Testis (tissue), 3 donors: Measurements from ENCODE around the gene TMPRSS15. TPM values are rescaled to one million over a fixed set of nuclear protein-coding genes. Genes with fewer than 3 reads are reported as not detected.

ENCODE experiments used
- DNase-seq: peaks from one replicate; pipeline ENCODE4 v3.0.0-alpha.2; 2019
- H3K27ac ChIP-seq, 2 donors: fragments of 200-600 bp; sonication (generic); one replicate each; pipeline ENCODE4 v1.5.1; 2019
- H3K27me3 ChIP-seq: fragments of 200-600 bp; sonication (generic); one replicate; pipeline ENCODE4 v1.5.1; 2019
- H3K36me3 ChIP-seq: fragments of 200-600 bp; sonication (generic); one replicate; pipeline ENCODE4 v1.5.1; 2017; ENCODE audit warnings: low read depth; ENCODE audit errors: missing control alignments
- H3K4me1 ChIP-seq: fragments of 200-600 bp; sonication (generic); one replicate; pipeline ENCODE4 v1.5.1; 2019
- H3K4me3 ChIP-seq, 2 donors: fragments of 200-600 bp; sonication (generic); one replicate each; pipeline ENCODE4 v1.5.1; 2017 to 2019
- H3K9me3 ChIP-seq: fragments of 200-600 bp; sonication (generic); one replicate; pipeline ENCODE4 v1.5.1; 2017
- CTCF ChIP-seq, 3 experiments: fragments of 450-650 bp in 2 of 3; fragments of 200-600 bp in 1 of 3; sonication (generic) in 1 of 3; IDR thresholded peaks; one replicate each; pipeline ENCODE4 v1.5.1; 2016 to 2019; ENCODE audit warnings: antibody characterized with exemption in 3 of 3, mild to moderate bottlenecking in 2 of 3, moderate library complexity in 1 of 3
- POLR2A ChIP-seq: fragments of 450-650 bp; IDR thresholded peaks from one replicate; pipeline ENCODE4 v1.6.1; 2017; ENCODE audit warnings: antibody characterized with exemption, mild to moderate bottlenecking, moderate library complexity
- WGBS, 2 donors: methylation state at CpG; one replicate each; pipeline ENCODE4 v1.1.5; 2018; 5-methylcytosine and 5-hydroxymethylcytosine counted together
- intact Hi-C: fragments of 100-400 bp; cut with DNase I; formaldehyde crosslinking; loops from one replicate; pipeline ENCODE4 v1.15.1; 2023; ENCODE audit warnings: low total_unique reads
- polyA plus RNA-seq: library from polyadenylated mRNA; stranded (reverse); fragments of 350-450 nt; fragmentation: Illumina TruSeq; extraction: RNeasy Lipid Tissue Mini Kit (QIAGEN cat#74804); gene quantifications from one replicate; pipeline ENCODE4 v1.2.3, GENCODE V29; 2014; ENCODE audit warnings: low read depth, low replicate concordance; ENCODE audit not compliant: insufficient read depth
- total RNA-seq, 2 donors: library from RNA; depleted of rRNA; stranded (reverse); fragments of >200 nt; gene quantifications; one replicate each; pipeline ENCODE4 v1.2.3, GENCODE V29; 2016

The TMPRSS15 gene
- total and polyA plus RNA-seq, 3 donors from 2014 or later = 0.16 to 0.68 (median 0.40) TPM

GRCh38 chr21:18285379-18285778, 118.2 kb downstream of the TMPRSS15 start:
- TF ChIP-seq POLR2A (no peak), CTCF (IDR thresholded peaks at IDR 0.05) (no peak)
- H3K36me3 ChIP-seq = no peaks in the 10 kb centered on the region
- WGBS, 2 donors = 89 to 93% methylated on average over 4 of the region's 4 CpGs
- H3K4me1 ChIP-seq = no peaks in the 10 kb centered on the region
- no peak overlapping the region for H3K4me3 ChIP-seq
- no peak for DNase-seq
- H3K27ac ChIP-seq = no peak overlapping the region
- intact Hi-C loops = no loop called here
- H3K27me3 ChIP-seq = no peaks in the 10 kb centered on the region
- H3K9me3 ChIP-seq = no peaks in the 10 kb centered on the region

GRCh38 chr21:18275781-18276180, 127.8 kb downstream of the TMPRSS15 start:
- 65 to 77% methylated on average over 3 of the region's 3 CpGs for WGBS, 2 donors
- no peak for TF ChIP-seq POLR2A
- no peak for TF ChIP-seq CTCF (IDR thresholded peaks at IDR 0.05)
- DNase-seq = no peak
- Histone ChIP-seq H3K4me1 (no peaks in the 10 kb centered on the region), H3K27me3 (no peaks in the 10 kb centered on the region), H3K36me3 (no peaks in the 10 kb centered on the region), H3K4me3 (no peak overlapping the region), H3K9me3 (no peaks in the 10 kb centered on the region), H3K27ac (no peak overlapping the region)
- intact Hi-C loops = no loop called here

- no peaks in the 10 kb centered on the region for H3K27me3 ChIP-seq
- H3K4me3 ChIP-seq = no peak overlapping the region
- no peak for DNase-seq
- intact Hi-C loops = no loop called here
- WGBS, 2 donors = 87 to 94% methylated on average over 5 of the region's 5 CpGs
- no peaks in the 10 kb centered on the region for H3K36me3 ChIP-seq
- no peak overlapping the region for H3K27ac ChIP-seq
- TF ChIP-seq CTCF (IDR thresholded peaks at IDR 0.05) (no peak), POLR2A (no peak)
- H3K9me3 ChIP-seq = no peaks in the 10 kb centered on the region
- H3K4me1 ChIP-seq = no peaks in the 10 kb centered on the region
Observed at GRCh38 chr21:18274370-18274769, 129.2 kb downstream of the TMPRSS15 start.

GRCh38 chr21:18273400-18273799, 130.2 kb downstream of the TMPRSS15 start:
- no peaks in the 10 kb centered on the region for H3K4me1 ChIP-seq
- intact Hi-C loops = no loop called here
- no peaks in the 10 kb centered on the region for H3K36me3 ChIP-seq
- no peaks in the 10 kb centered on the region for H3K9me3 ChIP-seq
- DNase-seq = no peak
- 87 to 94% methylated on average over 4 of the region's 4 CpGs for WGBS, 2 donors
- no peak overlapping the region for H3K4me3 ChIP-seq
- H3K27ac ChIP-seq = no peak overlapping the region
- TF ChIP-seq CTCF (IDR thresholded peaks at IDR 0.05) (no peak), POLR2A (no peak)
- no peaks in the 10 kb centered on the region for H3K27me3 ChIP-seq

- Histone ChIP-seq H3K4me3 (no peak overlapping the region), H3K27me3 (no peaks in the 10 kb centered on the region), H3K27ac (no peak overlapping the region), H3K4me1 (no peaks in the 10 kb centered on the region), H3K9me3 (no peaks in the 10 kb centered on the region), H3K36me3 (no peaks in the 10 kb centered on the region)
- no peak for TF ChIP-seq POLR2A
- intact Hi-C loops = no loop called here
- no peak for DNase-seq
- 74 to 82% methylated on average over 7 of the region's 7 CpGs for WGBS, 2 donors
Observed at GRCh38 chr21:18269856-18270255, 133.7 kb downstream of the TMPRSS15 start.
